Measurements from ENCODE around the gene RACGAP1.

Gene RACGAP1

DNA sequence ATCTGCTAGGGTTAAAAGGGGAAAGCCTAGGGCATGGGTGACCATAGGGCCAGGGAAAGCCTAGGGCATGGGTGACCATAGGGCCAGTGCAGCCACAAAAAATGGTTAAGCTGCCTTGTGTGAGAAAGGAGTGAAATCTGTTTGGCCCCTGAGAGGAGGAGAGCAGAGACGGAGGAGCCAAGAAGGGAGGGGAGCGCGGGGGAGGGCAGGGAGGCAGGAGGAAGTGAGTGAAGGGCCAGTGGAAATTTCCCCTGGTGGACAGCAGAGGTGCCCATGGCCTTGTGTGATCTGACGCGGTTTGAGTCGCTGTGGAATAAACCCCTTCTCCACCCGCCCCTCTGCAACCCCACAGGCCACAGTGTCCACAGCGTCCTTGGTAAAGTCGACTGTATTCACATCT, 53.2 kb downstream of the RACGAP1 start:
- TF ChIP-seq, protein P1, sequence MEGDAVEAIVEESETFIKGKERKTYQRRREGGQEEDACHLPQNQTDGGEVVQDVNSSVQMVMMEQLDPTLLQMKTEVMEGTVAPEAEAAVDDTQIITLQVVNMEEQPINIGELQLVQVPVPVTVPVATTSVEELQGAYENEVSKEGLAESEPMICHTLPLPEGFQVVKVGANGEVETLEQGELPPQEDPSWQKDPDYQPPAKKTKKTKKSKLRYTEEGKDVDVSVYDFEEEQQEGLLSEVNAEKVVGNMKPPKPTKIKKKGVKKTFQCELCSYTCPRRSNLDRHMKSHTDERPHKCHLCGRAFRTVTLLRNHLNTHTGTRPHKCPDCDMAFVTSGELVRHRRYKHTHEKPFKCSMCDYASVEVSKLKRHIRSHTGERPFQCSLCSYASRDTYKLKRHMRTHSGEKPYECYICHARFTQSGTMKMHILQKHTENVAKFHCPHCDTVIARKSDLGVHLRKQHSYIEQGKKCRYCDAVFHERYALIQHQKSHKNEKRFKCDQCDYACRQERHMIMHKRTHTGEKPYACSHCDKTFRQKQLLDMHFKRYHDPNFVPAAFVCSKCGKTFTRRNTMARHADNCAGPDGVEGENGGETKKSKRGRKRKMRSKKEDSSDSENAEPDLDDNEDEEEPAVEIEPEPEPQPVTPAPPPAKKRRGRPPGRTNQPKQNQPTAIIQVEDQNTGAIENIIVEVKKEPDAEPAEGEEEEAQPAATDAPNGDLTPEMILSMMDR (conservative IDR thresholded peaks at IDR 0.05; ENCODE audit: low read depth, low read length) = no peak
- no peaks in the 10 kb centered on the region for H3K79me2 ChIP-seq (ENCODE audit: insufficient read depth, low read depth)
- H4K20me1 ChIP-seq (ENCODE audit: insufficient read depth) = no peaks in the 10 kb centered on the region
- H3K27ac ChIP-seq = no peak overlapping the region
- no peak overlapping the region for H3K4me3 ChIP-seq (IDR thresholded peaks at IDR 0.05; ENCODE audit: insufficient read depth, low read depth, low read length)
- no peak overlapping the region for H3K9ac ChIP-seq
- no peak overlapping the region for H3K4me2 ChIP-seq
- peaks cover 48% of the 10 kb centered on the region for H3K27me3 ChIP-seq (ENCODE audit: insufficient read depth, low read depth)
- H3K36me3 ChIP-seq (ENCODE audit: insufficient read depth) = no peaks in the 10 kb centered on the region
- peaks cover 3% of the 10 kb centered on the region for H3K4me1 ChIP-seq (ENCODE audit: low read depth, poor library complexity, severe bottlenecking)
- no peak overlapping the region for H2AFZ ChIP-seq (ENCODE audit: low read depth)

GRCh38 chr12:49971141-49971540, 54.2 kb downstream of the RACGAP1 start:
- H3K4me3 ChIP-seq (IDR thresholded peaks at IDR 0.05; ENCODE audit: insufficient read depth, low read depth, low read length) = no peak overlapping the region
- no peak overlapping the region for H3K27ac ChIP-seq
- H4K20me1 ChIP-seq (ENCODE audit: insufficient read depth) = no peaks in the 10 kb centered on the region
- no peak overlapping the region for H2AFZ ChIP-seq (ENCODE audit: low read depth)
- H3K36me3 ChIP-seq (ENCODE audit: insufficient read depth) = no peaks in the 10 kb centered on the region
- H3K27me3 ChIP-seq (ENCODE audit: insufficient read depth, low read depth) = peaks cover 53% of the 10 kb centered on the region
- peaks cover 7% of the 10 kb centered on the region for H3K4me1 ChIP-seq (ENCODE audit: low read depth, poor library complexity, severe bottlenecking)
- no peak overlapping the region for H3K4me2 ChIP-seq
- no peaks in the 10 kb centered on the region for H3K79me2 ChIP-seq (ENCODE audit: insufficient read depth, low read depth)
- H3K9ac ChIP-seq = no peak overlapping the region
- TF ChIP-seq, protein P1 (conservative IDR thresholded peaks at IDR 0.05; ENCODE audit: low read depth, low read length) = no peak

DNA sequence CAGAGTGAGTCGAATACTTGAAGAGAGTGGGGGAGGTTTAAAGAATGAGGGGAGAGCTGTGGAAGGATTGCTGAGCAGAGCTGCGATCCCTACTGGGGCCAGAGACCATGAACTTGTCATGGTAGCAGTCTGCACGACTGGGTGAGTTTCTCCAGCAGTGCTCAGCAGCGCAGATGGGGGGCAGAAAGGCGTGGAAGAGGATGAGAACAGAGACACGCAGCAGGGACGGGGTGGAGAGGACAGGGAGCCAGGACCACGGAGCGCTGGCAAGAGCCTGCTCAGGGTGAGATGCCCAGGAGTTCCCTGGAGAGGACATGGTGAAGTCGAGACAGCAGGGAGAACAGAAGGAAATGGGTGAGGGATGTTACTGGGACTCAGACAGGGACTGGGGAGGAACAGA, 54.6 kb downstream of the RACGAP1 start:
- Histone ChIP-seq H2AFZ (ENCODE audit: low read depth) (no peak overlapping the region), H3K9ac (no peak overlapping the region), H4K20me1 (ENCODE audit: insufficient read depth) (no peaks in the 10 kb centered on the region), H3K4me1 (ENCODE audit: low read depth, poor library complexity, severe bottlenecking) (peaks cover 7% of the 10 kb centered on the region), H3K79me2 (ENCODE audit: insufficient read depth, low read depth) (no peaks in the 10 kb centered on the region), H3K36me3 (ENCODE audit: insufficient read depth) (no peaks in the 10 kb centered on the region), H3K27ac (no peak overlapping the region), H3K4me2 (no peak overlapping the region), H3K4me3 (IDR thresholded peaks at IDR 0.05; ENCODE audit: insufficient read depth, low read depth, low read length) (no peak overlapping the region), H3K27me3 (ENCODE audit: insufficient read depth, low read depth) (peaks cover 58% of the 10 kb centered on the region)
- TF ChIP-seq, protein P1 (conservative IDR thresholded peaks at IDR 0.05; ENCODE audit: low read depth, low read length) = no peak

DNA sequence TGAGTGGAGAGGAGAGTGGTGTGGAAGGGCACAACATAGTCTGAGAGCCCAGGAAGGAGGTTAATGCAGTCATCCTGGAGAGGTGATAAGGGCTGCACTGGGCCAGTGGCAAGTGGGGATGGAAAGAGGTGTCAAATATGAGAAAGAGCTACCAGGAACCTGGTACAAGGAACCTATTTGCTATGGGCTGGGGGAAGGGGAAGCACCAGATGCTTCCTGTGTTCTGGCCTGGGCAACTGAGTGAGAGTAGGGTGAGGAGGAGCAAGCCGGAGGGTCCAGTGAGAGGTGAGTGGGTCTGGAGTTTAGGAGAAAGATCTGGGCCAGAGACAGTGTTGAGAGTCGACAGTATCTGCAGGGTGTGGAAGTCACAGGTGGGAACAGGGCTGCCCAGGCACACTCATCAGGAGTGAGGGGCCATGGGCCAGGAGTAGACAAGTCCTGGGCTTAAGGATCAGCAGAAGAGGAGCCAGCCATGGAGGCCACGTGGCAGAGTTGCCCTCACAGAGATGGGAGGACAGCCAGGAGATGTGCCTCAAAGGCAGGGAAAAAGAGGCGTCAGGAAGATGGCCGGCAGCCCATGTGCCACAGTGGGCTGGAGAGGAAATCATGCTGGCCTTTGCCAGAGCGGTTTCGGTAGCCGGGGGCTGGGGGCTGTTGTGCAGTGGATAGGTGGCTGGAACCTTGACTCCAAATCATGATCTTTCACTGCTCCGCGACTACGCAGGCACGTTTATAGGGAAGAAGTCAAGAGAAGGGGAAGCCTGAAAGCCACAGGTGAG, 55.5 kb downstream of the RACGAP1 start:
- Histone ChIP-seq H3K27me3 (ENCODE audit: insufficient read depth, low read depth) (peaks cover 64% of the 10 kb centered on the region), H2AFZ (ENCODE audit: low read depth) (no peak overlapping the region), H3K4me1 (ENCODE audit: low read depth, poor library complexity, severe bottlenecking) (peaks cover 7% of the 10 kb centered on the region)

More for the DNA sequence above, 55.5 kb downstream of the RACGAP1 start:
- TF ChIP-seq, protein P1 (conservative IDR thresholded peaks at IDR 0.05; ENCODE audit: low read depth, low read length) = no peak
- no peak overlapping the region for H3K4me2 ChIP-seq
- no peaks in the 10 kb centered on the region for H4K20me1 ChIP-seq (ENCODE audit: insufficient read depth)
- no peak overlapping the region for H3K4me3 ChIP-seq (IDR thresholded peaks at IDR 0.05; ENCODE audit: insufficient read depth, low read depth, low read length)
- H3K9ac ChIP-seq = no peak overlapping the region
- H3K36me3 ChIP-seq (ENCODE audit: insufficient read depth) = no peaks in the 10 kb centered on the region
- no peak overlapping the region for H3K27ac ChIP-seq
- H3K79me2 ChIP-seq (ENCODE audit: insufficient read depth, low read depth) = no peaks in the 10 kb centered on the region

All from KMS-11 (cell line).